MCF 10A (cell line): ENCODE measurements around the gene GALNT10. TPM values are rescaled to one million over a fixed set of nuclear protein-coding genes. Genes with fewer than 3 reads are reported as not detected.
A peak's percentile ranks its signal among the peaks of the same experiment; 100 is the strongest.

Experiments
- BruUV-seq: library from RNA; stranded (reverse); fragments of 400-500 nt; replicated peaks from 2 replicates; lab custom pipeline; 2021; lab: Mats Ljungman, UMichigan
- CTCF ChIA-PET: fragments of 300-600 bp; sonication (Branson Sonifier 250); formaldehyde crosslinking; extraction: SDS; loops from one replicate; lab custom pipeline; 2021; ENCODE audit warnings: antibody characterized with exemption, inconsistent platforms; lab: Yijun Ruan, JAX
- POLR2A ChIA-PET: fragments of 300-600, 350-650 bp; sonication (Branson Sonifier 250); formaldehyde crosslinking; extraction: SDS; loops from one replicate; lab custom pipeline; 2020; ENCODE audit warnings: antibody characterized with exemption, inconsistent platforms; lab: Yijun Ruan, JAX
- DNase-seq: peaks from one replicate; pipeline ENCODE4 v3.0.0-alpha.2; 2018; ENCODE audit not compliant: unreplicated experiment
- H3K27ac Mint-ChIP-seq: one replicate; pipeline ENCODE4 v1.8.0; 2022; ENCODE audit warnings: mild to moderate bottlenecking, low read depth, mixed read lengths; ENCODE audit not compliant: unreplicated experiment
- H3K27me3 Mint-ChIP-seq: one replicate; pipeline ENCODE4 v1.8.0; 2022; ENCODE audit warnings: mixed read lengths; ENCODE audit not compliant: insufficient read depth, unreplicated experiment
- H3K36me3 Mint-ChIP-seq: one replicate; pipeline ENCODE4 v1.8.0; 2022; ENCODE audit warnings: mild to moderate bottlenecking, moderate library complexity, mixed read lengths; ENCODE audit not compliant: insufficient read depth, unreplicated experiment
- H3K4me1 Mint-ChIP-seq: one replicate; pipeline ENCODE4 v1.8.0; 2022; ENCODE audit warnings: mixed read lengths; ENCODE audit not compliant: insufficient read depth, unreplicated experiment
- H3K4me3 Mint-ChIP-seq: one replicate; pipeline ENCODE4 v1.8.0; 2022; ENCODE audit warnings: mild to moderate bottlenecking, moderate library complexity, mixed read lengths; ENCODE audit not compliant: unreplicated experiment
- H3K9me3 Mint-ChIP-seq: one replicate; pipeline ENCODE4 v1.8.0; 2022; ENCODE audit warnings: mixed read lengths; ENCODE audit not compliant: unreplicated experiment
- CTCF ChIP-seq: fragments of 200-600 bp; IDR thresholded peaks from one replicate; pipeline ENCODE4 v1.8.0; 2022; ENCODE audit warnings: antibody characterized with exemption, mild to moderate bottlenecking; ENCODE audit not compliant: unreplicated experiment
- intact Hi-C: fragments of 100-400 bp; cut with micrococcal nuclease; formaldehyde crosslinking; loops from 2 replicates; pipeline ENCODE4 v1.14.1; 2022
- total RNA-seq: library from RNA; stranded (reverse); gene quantifications from 2 replicates; pipeline ENCODE4 v1.2.3, GENCODE V29; 2022

GALNT10 gene
- total RNA-seq, 1 experiment from 2014 or later = 57.4 TPM

- no peak for TF ChIP-seq CTCF
- DNase-seq = no peak
- H3K27ac Mint-ChIP-seq = no peak overlapping the region
- no peaks in the 10 kb centered on the region for H3K9me3 Mint-ChIP-seq
- ChIA-PET POLR2A (interaction anchor here (0.6 kb wide), 1 partner anchor 58 kb away, joined by 3 read pairs; no protein-coding TSS in a partner anchor), CTCF (interaction anchor here (0.6 to 1.6 kb wide), 7 partner anchors 8 to 285 kb away, joined by 3 to 5 read pairs (median 3); no protein-coding TSS in a partner anchor)
- no peak overlapping the region for H3K4me3 Mint-ChIP-seq
- intact Hi-C loops = no loop called here
- no TSS peak for BruUV-seq
- no peaks in the 10 kb centered on the region for H3K4me1 Mint-ChIP-seq
- no peaks in the 10 kb centered on the region for H3K27me3 Mint-ChIP-seq
- peaks cover 1% of the 10 kb centered on the region for H3K36me3 Mint-ChIP-seq
Observed at GRCh38 chr5:154236011-154236410, 45.5 kb downstream of the GALNT10 start.

- BruUV-seq = no TSS peak
- no peak overlapping the region for H3K27ac Mint-ChIP-seq
- H3K4me3 Mint-ChIP-seq = no peak overlapping the region
- H3K9me3 Mint-ChIP-seq = no peaks in the 10 kb centered on the region
- DNase-seq = peak; percentile 13
- ChIA-PET CTCF (interaction anchor here (0.6 to 1.6 kb wide), 6 partner anchors 8 to 284 kb away, joined by 3 to 5 read pairs (median 3); no protein-coding TSS in a partner anchor), POLR2A (interaction anchor here (0.6 to 0.7 kb wide), 2 partner anchors 58 to 198 kb away, joined by 3 read pairs; partner anchors contain the start of gene FAM114A2)
- H3K36me3 Mint-ChIP-seq = no peaks in the 10 kb centered on the region
- no peaks in the 10 kb centered on the region for H3K4me1 Mint-ChIP-seq
- no peaks in the 10 kb centered on the region for H3K27me3 Mint-ChIP-seq
- intact Hi-C loops = no loop called here
- TF ChIP-seq CTCF = no peak
Observed at GRCh38 chr5:154236536-154237375, 46.2 kb downstream of the GALNT10 start.

- no peaks in the 10 kb centered on the region for H3K4me1 Mint-ChIP-seq
- TF ChIP-seq CTCF = no peak
- no peak for DNase-seq
- ChIA-PET CTCF (interaction anchor here (1.2 kb wide), 1 partner anchor 44 kb away, joined by 3 read pairs; no protein-coding TSS in a partner anchor), POLR2A (interaction anchor here (0.7 kb wide), 1 partner anchor 199 kb away, joined by 3 read pairs; the partner anchor contains the start of gene FAM114A2)
- H3K27ac Mint-ChIP-seq = no peak overlapping the region
- no peak overlapping the region for H3K4me3 Mint-ChIP-seq
- no TSS peak for BruUV-seq
- no peaks in the 10 kb centered on the region for H3K9me3 Mint-ChIP-seq
- peaks cover 3% of the 10 kb centered on the region for H3K36me3 Mint-ChIP-seq
- intact Hi-C loops = no loop called here
- no peaks in the 10 kb centered on the region for H3K27me3 Mint-ChIP-seq
Observed at GRCh38 chr5:154237376-154237743, 46.8 kb downstream of the GALNT10 start.

GRCh38 chr5:154237946-154238345, 47.4 kb downstream of the GALNT10 start:
- no peak for TF ChIP-seq CTCF
- Mint-ChIP-seq H3K27me3 (no peaks in the 10 kb centered on the region), H3K36me3 (peaks cover 6% of the 10 kb centered on the region), H3K9me3 (no peaks in the 10 kb centered on the region), H3K27ac (no peak overlapping the region), H3K4me1 (no peaks in the 10 kb centered on the region), H3K4me3 (no peak overlapping the region)
- BruUV-seq = no TSS peak
- POLR2A ChIA-PET = no interaction called here
- CTCF ChIA-PET = interaction anchor here (0.6 to 1.3 kb wide), 3 partner anchors 40 to 283 kb away, joined by 3 to 4 read pairs (median 3); no protein-coding TSS in a partner anchor
- no peak for DNase-seq
- intact Hi-C loops = no loop called here
